Left kidney (tissue), 2 donors: ENCODE data around the gene ADGRG3. TPM values are rescaled to one million over a fixed set of nuclear protein-coding genes. Genes with fewer than 3 reads are reported as not detected.
A peak's percentile ranks its signal among the peaks of the same experiment; 100 is the strongest.
"Not testable (repeated sequence)": the region's sequence is repeated elsewhere in the genome, so short reads cannot be mapped to it uniquely, and the experiment has no call there.

Experiments
- DNase-seq: peaks from one replicate; pipeline ENCODE4 v3.0.0-alpha.2; 2013
- polyA plus RNA-seq: library from polyadenylated mRNA; unstranded; fragments of 120-200 nt; gene quantifications from one replicate; pipeline ENCODE4 v1.2.1, GENCODE V29; 2013; ENCODE audit not compliant: insufficient read length

Gene ADGRG3
- polyA plus RNA-seq, 1 donor: 0.18 TPM

DNA sequence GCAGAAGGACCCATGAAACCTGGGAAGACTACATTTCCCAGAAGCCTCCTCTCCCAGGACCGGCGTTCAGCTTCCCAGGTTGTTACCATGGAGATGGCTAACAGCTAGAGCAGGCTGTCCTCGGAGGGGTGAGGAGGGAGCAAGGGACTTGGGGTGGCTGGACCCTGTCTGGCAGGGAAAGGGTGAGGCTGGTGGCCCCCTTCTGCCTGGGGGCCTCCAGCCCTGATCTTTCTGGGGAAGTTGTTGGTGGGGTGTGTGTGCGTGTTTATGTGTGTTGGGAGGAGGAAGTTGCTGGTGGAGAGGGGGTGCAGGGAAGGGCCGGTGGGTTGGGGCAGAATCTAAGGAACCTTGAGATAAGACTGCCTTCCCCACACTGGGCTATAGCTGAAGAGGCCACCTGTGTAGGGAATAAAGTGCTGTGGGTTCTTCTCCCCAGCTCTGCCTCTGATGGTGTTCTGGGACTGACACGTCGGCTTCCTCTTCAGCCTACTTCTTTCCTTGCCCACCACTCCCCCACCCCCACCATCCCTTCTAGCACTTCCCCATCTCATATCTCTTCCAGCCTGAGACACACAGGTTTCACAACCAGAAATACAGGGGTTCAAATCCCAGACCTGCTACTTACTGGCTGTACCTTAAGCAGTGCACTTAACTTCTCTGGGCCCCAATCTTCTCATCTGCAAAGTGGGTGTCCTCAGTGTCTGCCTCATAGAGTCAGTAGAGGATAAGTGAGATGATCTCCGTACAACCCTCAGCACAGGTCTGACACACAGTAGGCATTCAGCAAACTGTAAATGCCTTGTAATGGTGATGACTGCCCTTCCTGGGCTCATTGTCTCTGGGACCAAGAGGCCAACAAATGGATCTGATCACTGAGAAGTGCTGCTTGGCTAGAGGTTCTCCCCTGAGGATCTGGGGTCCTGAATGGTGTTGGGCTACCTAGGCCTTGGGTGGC, 26.9 kb downstream of the ADGRG3 start, which contains the start of gene DRC7:
Gene DRC7 (plus strand): TSS at position 82 of the 955 bp plus-strand sequence. CDS start 3,144 bp downstream, outside the sequence.
- peak; percentile 71 for DNase-seq

DNA sequence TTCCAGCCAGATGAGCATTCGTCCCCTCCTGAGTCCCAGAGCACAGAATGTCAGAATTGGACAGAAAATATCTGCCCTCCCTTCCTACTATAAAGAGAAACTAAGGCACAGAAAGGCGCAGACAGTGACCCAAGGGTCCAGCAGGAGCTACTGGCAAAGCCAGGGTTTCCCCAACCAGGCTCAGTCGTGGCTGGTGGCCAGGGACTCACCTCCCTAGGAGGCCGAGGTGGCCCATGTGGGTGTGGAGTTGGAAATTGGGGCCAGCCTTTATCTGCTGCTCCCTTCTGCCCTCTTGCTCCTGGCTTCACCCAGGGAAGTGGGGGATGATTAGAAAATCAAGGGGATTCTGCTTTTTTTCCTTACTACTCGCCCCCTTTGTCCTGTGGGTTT, 27.6 kb downstream of the ADGRG3 start:
- DNase-seq: no peak

DNA sequence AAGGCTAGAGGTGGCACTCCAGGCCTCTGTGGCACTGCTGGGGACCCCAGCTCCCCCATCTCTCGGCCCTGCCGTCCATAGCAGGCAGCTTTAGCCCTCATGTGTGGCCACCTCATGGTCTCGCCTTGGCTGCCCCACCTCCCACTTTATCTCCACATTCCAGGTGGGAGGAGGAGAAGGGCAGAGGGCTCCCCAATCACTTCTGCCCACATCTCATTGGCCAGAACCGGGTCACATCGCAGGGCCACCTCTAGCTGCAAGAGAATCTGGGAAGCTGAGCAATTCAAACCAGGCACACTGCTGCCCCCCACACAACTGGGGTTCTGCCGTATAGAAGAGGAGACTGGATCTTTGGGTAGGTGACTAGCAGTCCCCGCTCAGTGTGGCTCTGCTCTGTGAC, 28.1 kb downstream of the ADGRG3 start:
- no peak for DNase-seq

DNA sequence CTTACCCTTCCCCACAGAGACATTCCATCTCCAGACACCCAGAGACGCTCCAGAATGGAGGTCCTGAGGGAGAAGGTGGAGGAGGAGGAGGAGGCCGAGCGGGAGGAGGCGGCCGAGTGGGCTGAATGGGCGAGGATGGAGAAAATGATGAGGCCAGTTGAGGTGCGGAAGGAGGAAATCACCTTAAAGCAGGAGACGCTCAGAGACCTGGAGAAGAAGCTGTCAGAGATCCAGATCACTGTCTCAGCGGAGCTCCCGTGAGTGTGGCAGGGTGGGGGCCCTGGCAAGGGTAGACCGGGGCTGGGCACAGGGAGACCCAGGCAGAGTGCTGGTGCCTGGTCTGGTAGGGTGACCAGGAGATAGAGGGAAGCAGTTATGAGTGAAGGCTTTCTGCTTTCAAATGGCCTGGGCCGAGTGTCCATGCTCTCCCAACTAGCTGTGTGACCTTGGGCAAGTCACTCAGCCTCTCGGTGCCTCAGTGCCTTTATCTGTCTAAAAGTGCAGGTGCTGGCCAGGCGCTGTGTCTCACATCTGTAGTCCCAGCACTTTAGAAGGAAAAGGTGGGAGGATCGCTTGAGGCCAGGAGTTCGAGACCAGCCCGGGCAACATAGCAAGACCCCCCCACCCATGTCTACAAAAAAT, 29.9 kb downstream of the ADGRG3 start:
- no peak for DNase-seq

DNA sequence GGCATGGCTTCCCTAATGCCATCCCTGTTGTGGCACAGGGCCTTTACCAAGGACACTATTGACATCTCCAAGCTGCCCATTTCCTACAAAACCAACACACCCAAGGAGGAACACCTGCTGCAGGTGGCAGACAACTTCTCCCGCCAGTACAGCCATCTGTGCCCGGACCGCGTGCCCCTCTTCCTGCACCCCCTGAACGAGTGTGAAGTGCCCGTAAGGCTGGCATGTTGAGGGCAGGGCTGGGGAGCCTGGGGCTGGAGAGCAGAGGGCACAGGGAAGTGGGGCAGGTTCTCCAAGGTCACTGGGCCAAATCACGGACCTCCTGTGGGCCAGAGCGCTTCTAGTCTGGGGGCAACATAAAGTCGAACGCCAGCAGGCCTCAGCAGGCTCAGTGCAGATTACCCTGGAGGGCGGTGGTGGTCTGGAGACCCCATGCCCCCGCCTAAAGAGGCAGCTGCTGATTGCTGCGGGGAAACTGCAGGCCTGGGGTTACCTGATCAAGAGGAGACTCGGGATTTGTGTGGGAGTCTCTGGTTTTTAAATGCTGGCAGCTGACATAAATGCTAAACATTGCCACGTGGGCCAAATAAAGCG, 30.8 kb downstream of the ADGRG3 start:
- no peak for DNase-seq

DNA sequence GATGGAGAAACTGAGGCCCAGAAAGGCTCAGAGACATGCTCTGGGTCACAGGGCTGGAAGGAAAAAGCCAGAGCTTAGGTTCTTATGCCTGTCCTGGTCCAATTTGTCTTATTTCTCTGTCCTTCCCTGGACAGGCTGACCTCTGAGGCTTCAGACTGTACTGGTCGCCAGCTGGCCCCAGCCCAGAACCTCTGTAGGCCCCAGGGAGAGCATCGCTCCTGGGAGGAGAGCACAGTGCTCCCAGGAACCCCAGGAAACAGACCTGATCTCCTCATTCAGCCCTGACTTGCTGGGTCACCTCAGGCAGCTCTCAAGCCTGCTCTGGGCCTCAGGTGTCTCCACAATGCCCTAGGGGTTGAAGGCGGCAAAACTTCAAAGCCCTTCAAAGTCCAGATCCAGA, 31.4 kb downstream of the ADGRG3 start:
- DNase-seq: no peak

DNA sequence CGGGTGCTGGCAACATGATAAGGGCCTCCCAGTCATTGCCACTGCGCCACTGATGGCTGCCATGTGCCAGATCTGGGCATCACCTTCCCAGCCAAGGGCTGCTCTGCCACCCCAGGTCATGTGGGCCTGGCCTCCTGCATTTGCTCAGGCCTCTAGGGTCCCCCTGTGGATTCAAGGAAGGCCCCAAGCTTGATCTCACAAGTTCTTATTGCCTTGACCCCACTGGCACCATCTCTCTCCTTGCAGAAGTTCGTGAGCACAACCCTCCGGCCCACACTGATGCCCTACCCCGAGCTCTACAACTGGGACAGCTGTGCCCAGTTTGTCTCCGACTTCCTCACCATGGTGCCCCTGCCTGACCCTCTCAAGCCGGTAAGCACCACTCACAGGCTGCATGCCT, 31.8 kb downstream of the ADGRG3 start:
- DNase-seq: no peak

DNA sequence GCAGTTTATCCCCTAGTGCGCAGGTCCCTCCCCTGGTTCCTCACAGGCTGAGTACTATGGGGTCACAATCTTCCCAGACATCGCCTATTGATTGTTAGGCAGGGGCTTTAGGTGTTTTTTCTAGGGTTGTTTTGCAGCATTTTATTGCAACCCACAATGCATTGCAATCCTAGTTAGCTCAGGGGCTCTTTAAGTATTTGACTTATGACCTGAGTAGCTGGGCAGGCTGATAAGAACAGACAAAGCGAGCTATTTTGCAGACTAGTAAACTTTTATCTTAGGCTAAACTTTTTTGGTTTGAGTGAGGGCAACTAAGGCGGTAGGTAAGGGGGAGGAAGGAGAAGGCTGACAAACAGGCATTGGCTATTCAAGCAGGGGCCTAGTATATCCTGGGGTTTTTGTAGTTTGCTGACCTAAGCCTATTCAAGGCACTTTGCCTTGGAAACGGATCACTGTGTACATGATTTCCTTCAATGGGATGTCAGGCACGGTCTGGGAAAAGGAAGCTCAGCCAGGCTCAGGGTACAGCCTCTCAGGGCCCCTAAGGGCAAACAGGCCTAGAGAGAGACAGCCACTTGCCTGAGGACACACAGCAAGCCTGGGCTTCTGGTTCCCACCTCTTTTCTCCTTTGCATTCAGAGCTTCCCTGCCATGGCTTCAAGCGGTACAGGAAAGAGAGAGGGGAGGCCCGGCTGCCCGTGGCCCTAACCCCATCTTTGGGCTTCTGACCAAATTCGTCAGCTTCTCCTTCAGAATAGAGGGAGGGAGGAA, 32.9 kb downstream of the ADGRG3 start:
- DNase-seq: no peak

DNA sequence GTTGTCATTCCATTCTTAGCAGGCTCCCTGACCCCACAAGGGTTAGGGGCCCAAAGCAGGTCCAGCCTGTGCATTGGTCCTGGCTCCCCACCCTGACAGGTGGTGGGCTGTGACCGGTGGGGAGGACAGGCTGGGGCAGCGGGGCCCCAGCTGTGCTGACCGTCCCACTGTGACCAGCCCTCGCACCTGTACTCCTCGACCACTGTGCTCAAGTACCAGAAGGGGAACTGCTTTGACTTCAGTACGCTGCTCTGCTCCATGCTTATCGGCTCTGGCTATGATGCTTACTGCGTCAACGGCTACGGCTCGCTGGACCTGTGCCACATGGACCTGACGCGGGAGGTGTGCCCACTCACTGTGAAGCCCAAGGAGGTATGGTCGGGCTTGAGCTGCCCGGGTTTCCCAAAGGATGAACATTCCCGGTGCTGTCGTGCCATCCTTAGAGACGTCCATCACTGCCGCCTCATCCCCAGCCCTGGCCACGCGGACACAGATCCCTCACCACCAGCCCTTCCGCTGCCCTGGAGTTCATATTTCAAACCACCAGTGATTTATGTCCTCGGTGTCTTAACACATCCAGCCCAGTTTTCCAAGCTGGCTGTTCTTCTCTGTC, 33.8 kb downstream of the ADGRG3 start:
- no peak for DNase-seq

DNA sequence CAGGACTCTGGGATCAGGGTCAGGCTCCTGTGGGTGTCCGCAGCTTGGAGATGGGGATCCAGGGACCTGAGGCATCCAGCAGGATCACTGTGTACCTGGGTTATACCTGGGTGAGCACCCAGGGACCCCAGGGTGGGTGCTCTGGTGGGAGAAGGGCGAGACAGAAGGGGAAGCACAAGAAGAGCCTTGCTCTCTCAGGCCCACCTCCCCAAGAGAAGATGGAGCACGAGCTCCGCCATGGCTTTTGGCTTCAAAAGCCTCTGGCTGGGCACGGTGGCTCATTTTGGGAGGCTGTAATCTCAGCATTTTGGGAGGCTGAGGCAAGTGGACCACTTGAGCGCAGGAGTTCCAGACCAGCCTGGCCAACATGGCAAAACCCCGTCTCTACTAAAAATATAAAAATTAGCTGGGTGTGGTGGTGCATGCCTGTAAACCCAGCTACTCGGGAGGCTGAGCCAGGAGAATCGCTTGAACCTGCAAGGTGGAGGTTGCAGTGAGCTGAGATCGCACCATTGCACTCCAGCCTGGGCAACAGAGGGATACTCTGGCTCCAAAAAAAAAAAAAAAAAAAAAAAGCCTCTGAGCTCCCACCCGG, 35.4 kb downstream of the ADGRG3 start:
- DNase-seq: no peak

DNA sequence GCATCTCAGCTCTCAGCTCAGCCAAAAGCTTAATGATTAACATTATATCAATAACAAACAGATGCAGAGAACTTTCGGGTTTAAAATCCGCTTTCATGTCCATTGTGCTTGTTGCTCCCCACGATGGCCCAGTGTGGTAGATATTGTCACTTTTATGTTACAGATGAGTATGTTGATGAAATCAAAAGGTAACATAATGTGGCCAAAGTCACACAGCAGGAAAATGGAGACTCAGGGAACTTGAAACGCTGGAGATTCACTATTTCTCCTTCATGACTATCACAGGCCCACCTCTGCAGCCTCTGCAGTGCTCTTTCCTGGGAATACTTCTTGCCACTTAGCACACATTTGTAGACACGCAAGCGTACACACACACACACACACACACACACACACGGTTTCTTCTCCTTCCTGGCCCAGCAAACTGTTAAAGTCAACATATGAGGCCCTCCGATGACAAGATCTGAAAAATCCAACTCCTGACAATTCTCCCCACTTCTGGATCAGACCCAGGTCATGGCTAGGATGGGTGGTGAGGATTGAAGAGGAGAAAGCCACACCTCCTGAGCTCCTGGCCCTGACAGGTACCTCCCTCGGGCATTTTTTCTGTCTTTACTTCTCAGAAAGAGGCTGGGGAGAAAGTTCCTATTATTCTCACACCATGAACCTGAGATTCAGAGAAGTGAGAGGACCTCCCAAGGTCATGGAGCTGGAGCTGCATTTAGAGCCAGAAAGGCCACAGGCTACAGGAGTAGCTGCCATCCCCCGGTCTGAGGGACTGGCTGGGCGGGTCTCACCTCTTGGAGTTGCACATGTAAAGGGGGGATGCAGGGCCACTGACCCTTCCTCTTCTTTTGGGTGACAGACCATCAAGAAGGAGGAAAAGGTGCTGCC, 36.2 kb downstream of the ADGRG3 start:
- no peak for DNase-seq

DNA sequence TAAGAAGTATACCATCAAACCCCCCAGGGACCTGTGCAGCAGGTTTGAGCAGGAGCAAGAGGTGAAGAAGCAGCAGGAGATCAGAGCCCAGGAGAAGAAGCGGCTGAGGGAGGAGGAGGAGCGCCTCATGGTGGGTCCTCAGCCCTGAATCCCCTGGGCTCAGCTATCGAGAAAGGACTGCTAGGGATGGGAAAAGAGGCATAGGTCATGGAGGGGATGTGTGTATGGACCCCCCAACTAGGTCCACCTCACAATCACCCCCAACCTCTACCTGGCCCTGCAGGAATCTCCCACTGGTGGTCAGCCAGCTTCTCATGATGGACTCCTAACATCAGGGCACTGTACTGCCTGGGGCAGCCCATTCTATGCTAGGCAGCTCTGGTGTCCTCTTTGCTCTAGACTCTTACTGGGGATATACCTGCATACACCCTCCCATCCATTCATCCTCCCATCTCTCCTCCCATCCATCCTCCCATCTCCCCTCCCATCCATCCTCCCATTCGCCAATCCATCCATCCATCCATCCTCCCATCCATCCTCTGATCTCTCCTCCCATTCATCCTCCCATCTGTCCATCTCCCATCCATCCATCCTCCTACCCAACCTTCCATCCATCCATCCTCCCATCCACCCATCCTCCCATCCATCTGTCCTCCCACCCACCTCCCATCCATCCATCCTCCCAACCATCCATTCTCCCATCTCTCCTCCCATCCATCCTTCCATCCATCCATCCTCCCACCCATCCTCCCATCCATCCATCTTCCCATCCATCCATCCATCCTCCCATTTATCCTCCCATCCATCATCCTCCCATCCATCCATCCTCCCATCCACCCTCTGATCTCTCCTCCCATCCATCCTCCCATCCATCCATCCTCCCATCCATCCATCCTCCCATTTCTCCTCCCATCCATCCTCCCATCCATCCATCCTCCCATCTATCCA, 37.1 kb downstream of the ADGRG3 start:
- no peak for DNase-seq

DNA sequence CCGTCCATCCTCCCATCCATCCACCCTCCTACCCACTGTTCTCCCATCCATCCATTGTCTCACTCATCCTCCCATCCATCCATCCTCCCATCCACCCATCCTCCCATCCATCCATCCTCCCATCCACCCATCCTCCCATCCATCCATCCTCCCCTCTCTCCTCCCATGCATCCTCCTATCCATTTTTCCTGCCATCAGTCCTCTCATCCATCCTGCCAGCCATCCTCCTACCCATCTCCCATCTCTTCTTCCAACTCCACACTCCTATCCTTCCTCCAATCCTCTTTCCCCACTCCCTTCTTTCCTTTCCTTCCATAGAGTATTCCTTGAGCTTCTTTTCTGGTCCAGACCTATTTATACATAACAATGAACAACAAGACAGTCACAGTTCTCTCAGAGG, 38.6 kb downstream of the ADGRG3 start:
- DNase-seq: no peak

DNA sequence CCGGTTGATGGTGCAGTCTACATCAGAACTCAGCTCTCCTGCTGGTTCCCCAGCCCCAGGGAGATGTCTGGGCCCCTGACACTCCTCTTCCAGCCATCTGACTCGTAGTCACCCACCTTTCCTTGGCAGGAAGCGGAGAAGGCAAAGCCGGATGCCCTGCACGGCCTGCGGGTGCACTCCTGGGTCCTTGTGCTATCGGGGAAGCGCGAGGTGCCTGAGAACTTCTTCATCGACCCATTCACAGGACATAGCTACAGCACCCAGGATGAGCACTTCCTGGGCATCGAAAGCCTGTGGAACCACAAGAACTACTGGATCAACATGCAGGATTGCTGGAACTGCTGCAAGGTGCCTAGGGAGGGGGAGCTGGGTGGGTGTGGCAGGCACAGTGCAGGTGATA, 39.2 kb downstream of the ADGRG3 start:
- DNase-seq: no peak

DNA sequence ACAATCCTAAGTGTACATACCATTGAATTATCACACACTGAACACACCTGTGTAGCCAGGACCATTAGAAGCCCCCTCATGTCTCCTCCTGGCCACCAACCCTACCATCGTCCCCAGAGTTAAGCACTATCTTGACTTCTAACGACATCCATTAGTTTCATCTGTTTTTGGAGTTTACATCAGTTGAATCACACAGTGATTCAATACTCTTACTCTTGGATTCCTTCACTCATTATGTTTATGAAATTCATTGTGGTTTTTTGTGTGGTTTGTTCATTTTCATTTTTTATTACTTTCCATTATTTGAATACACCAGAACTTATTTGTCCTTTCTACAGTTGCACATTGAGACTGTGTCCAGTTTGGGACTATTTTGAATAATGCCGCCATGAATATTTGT, 40.1 kb downstream of the ADGRG3 start:
- DNase-seq: no peak

DNA sequence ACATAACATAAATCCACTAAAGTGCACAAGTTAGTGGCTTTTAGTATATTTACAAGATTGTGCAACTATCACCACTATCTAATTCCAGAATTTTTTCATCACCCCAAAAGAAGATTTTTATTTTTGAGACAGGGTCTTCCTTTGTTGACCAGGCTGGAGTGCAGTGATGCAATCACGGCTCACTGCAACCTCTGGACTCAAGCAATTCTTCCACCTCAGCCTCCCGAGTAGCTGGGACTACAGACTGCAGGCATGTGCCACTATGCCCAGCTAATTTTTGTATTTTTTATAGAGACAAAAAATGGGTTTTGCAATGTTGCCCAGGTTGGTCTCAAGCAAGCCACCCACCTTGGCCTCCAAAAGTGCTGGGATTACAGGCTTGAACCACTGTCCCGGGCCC, 41.6 kb downstream of the ADGRG3 start:
- DNase-seq: no peak

DNA sequence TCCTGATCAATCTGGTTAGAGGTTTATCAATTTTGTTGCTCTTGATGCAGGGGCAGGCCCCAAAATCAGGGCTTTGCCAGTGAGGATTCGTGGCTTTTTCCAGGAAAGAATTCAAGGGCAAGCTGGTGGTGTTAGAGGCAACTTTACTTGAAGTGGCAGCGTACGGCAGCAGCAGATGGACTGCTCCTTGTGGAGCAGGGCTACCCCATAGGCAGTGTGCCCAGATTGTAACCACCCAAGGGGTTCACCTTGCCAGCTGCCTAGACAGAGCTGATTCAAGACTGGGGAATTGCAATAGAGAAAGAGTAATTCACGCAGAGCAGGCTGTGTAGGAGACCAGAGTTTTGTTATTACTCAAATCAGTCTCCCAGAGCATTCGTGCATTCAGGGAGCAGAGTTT, 43.2 kb downstream of the ADGRG3 start:
- DNase-seq: no peak

DNA sequence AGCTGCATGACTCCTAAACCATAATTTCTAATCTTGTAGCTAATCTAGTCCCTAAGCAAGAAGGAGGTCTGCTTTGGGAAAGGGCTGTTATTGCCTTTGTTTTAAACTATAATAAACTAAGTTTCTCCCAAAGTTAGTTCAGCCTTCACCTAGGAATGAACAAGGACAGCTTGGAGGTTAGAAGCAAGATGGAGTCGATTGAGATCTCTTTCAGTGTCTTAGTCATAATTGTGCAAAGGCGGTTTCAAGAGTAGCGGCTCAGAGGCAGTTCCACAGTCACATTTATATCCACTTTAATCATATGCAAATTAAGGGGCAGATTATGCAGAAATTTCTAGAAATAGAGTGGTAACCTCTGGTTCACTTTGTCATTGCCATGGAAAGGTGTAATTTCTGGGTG, 43.9 kb downstream of the ADGRG3 start:
- no peak for DNase-seq

DNA sequence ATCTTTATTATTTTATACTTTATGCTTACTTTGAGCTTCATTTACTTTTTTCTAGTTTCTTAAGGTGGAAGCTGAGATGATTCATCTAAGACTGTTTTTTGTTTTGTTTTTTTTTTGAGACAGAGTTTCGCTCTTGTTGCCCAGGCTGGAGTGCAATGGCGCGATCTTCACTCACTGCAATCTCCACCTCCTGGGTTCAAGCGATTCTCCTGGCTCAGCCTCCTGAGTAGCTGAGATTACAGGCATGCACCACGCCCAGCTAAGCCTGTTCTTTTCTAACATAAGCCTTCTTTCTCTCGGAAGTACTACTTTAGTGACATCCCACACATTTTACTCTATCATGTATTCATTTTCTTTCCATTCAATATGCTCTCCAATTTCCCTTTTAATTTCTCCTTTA, 44.5 kb downstream of the ADGRG3 start:
- DNase-seq: not testable (repeated sequence)
